SHP77 (cell line): ENCODE results near the gene MIP.
"Not testable (repeated sequence)": the region's sequence is repeated elsewhere in the genome, so short reads cannot be mapped to it uniquely, and the experiment has no call there.

ENCODE experiments used
- DNase-seq, 2 experiments: peaks; one replicate each; lab custom pipeline; 2025; lab: John Stamatoyannopoulos, UW

MIP gene

GRCh38 chr12:56410768-56411167 is 43.7 kb downstream of the MIP start:
- DNase-seq = no peak

- no peak for DNase-seq
Observed at GRCh38 chr12:56408799-56409417, 45.5 kb downstream of the MIP start.

DNA sequence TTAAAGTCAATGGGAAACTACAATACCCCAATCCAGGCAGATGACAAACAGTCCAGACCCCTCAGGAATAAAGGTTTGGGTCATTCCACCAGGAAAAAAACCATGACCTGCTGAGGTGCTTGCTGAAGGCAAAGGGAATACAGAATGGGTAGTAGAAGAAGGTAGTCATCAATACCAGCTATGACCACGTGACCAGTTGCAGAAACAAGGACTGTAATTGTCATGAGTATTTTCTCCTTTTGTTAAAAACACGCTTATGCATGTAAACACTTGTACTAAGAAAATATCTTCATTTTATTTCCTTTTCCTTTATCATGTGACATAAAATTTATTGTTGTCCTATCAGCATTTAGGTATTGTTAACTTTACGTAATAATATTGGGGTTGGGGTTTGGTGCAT is 50.2 kb downstream of the MIP start:
- DNase-seq = not testable (repeated sequence)

GRCh38 chr12:56401612-56402011 is 52.8 kb downstream of the MIP start:
- not testable (repeated sequence) for DNase-seq

DNA sequence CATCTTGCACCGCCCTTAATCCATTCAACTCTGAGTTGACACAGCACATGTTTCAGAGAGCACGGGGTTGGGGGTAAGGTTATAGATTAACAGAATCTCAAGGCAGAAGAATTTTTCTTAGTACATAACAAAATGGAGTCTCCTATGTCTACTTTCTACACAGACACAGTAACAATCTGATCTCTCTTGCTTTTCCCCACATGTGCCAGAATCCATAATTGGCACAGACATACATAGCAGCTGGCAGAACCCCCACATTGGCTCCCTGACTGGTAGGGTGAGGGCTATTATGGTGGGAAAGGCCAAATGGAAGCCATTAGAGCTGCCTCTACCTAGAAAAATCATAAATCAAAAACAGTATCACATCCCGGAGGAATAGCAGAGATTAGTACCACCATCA is 53.3 kb downstream of the MIP start:
- not testable (repeated sequence) for DNase-seq
